ENCODE data around the gene PDIA5. TPM values are rescaled to one million over a fixed set of nuclear protein-coding genes. Genes with fewer than 3 reads are reported as not detected.

The PDIA5 gene
- total RNA-seq, 1 donor from 2014 or later, result 128 TPM

DNA sequence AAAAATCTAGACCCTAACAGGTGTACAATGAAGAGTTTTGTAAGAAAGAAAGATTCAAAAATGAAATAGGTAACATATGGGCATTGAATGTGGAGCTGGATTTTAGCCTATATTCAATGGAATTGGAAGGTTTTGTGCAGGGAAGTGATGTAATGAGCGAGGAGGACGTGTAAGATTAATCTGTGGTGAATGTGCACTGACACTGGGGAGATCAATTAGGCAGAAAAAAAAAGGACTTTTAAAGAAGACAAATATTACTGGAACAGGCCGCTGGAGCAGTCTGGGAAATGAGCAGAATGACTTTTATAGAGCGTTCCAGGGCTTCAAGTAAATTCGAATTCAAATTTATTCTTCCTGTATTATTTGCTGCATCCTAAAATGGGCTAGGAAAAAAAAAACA is 55.2 kb downstream of the PDIA5 start:
- no peaks in the 10 kb centered on the region for H3K27me3 Mint-ChIP-seq (ENCODE audit: low read depth)
- TF ChIP-seq CTCF (IDR thresholded peaks at IDR 0.05), result no peak
- no peak for DNase-seq (ENCODE audit: low spot score)
- H3K4me1 Mint-ChIP-seq (ENCODE audit: low read depth), result peaks cover 27% of the 10 kb centered on the region
- no peaks in the 10 kb centered on the region for H3K9me3 Mint-ChIP-seq (ENCODE audit: low read depth)
- peak overlapping the region; percentile 76 for H3K27ac Mint-ChIP-seq (ENCODE audit: unreplicated experiment)
- peaks cover 72% of the 10 kb centered on the region for H3K36me3 Mint-ChIP-seq (ENCODE audit: low read depth)
- no peak overlapping the region for H3K4me3 Mint-ChIP-seq (ENCODE audit: unreplicated experiment)

GRCh38 chr3:123122525-123123315 is 55.9 kb downstream of the PDIA5 start:
- Mint-ChIP-seq H3K27me3 (ENCODE audit: low read depth) (no peaks in the 10 kb centered on the region), H3K4me1 (ENCODE audit: low read depth) (peaks cover 27% of the 10 kb centered on the region)

GRCh38 chr3:123123716-123124616 is 57.1 kb downstream of the PDIA5 start:
- Mint-ChIP-seq H3K36me3 (ENCODE audit: low read depth) (peaks cover 64% of the 10 kb centered on the region), H3K27me3 (ENCODE audit: low read depth) (no peaks in the 10 kb centered on the region), H3K27ac (ENCODE audit: unreplicated experiment) (peak overlapping the region; percentile 51), H3K4me1 (ENCODE audit: low read depth) (peaks cover 27% of the 10 kb centered on the region), H3K4me3 (ENCODE audit: unreplicated experiment) (no peak overlapping the region), H3K9me3 (ENCODE audit: low read depth) (no peaks in the 10 kb centered on the region)
- no peak for TF ChIP-seq CTCF (IDR thresholded peaks at IDR 0.05)
- DNase-seq (ENCODE audit: low spot score), result no peak

More at GRCh38 chr3:123122525-123123315, 55.9 kb downstream of the PDIA5 start:
- Mint-ChIP-seq H3K4me3 (ENCODE audit: unreplicated experiment) (no peak overlapping the region), H3K9me3 (ENCODE audit: low read depth) (no peaks in the 10 kb centered on the region), H3K36me3 (ENCODE audit: low read depth) (peaks cover 69% of the 10 kb centered on the region), H3K27ac (ENCODE audit: unreplicated experiment) (peak overlapping the region; percentile 76)
- no peak for DNase-seq (ENCODE audit: low spot score)
- TF ChIP-seq CTCF (IDR thresholded peaks at IDR 0.05), result no peak

- H3K27me3 Mint-ChIP-seq (ENCODE audit: low read depth), result no peaks in the 10 kb centered on the region
- H3K4me1 Mint-ChIP-seq (ENCODE audit: low read depth), result peaks cover 27% of the 10 kb centered on the region
- peak overlapping the region; percentile 12 for H3K27ac Mint-ChIP-seq (ENCODE audit: unreplicated experiment)
- peaks cover 60% of the 10 kb centered on the region for H3K36me3 Mint-ChIP-seq (ENCODE audit: low read depth)
- TF ChIP-seq CTCF (IDR thresholded peaks at IDR 0.05), result no peak
- no peak overlapping the region for H3K4me3 Mint-ChIP-seq (ENCODE audit: unreplicated experiment)
- no peaks in the 10 kb centered on the region for H3K9me3 Mint-ChIP-seq (ENCODE audit: low read depth)
- DNase-seq (ENCODE audit: low spot score), result no peak
Observed at GRCh38 chr3:123124971-123125370, 58.1 kb downstream of the PDIA5 start.

DNA sequence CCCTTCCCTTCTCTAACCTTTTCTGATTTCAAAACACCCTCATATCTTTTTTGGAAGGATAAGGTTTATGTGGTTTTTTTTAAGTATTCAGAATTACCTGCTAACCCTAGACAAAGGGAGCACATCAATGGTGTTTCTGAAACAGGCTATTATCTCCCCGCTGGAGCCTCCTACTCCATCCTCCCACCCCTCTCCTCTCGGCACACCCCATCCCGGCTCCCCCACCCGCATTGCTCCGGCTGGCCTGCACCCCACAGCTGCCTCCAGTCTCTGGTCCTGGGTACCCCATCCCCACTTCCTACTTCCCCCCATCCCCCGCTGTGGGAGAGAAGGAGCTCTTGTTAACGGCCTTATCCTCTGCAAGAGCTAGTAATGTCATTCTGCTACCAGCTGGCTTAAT is 59.2 kb downstream of the PDIA5 start:
- Mint-ChIP-seq H3K27me3 (ENCODE audit: low read depth) (no peaks in the 10 kb centered on the region), H3K9me3 (ENCODE audit: low read depth) (no peaks in the 10 kb centered on the region), H3K36me3 (ENCODE audit: low read depth) (peaks cover 56% of the 10 kb centered on the region), H3K27ac (ENCODE audit: unreplicated experiment) (peak overlapping the region; percentile 57), H3K4me3 (ENCODE audit: unreplicated experiment) (no peak overlapping the region), H3K4me1 (ENCODE audit: low read depth) (peaks cover 20% of the 10 kb centered on the region)
- DNase-seq (ENCODE audit: low spot score), result no peak
- no peak for TF ChIP-seq CTCF (IDR thresholded peaks at IDR 0.05)

Data from chondrocyte (in vitro differentiated cells).